Nephron progenitor cell (in vitro differentiated cells): ENCODE results near the gene EDDM3A.
"Not testable (repeated sequence)": the region's sequence is repeated elsewhere in the genome, so short reads cannot be mapped to it uniquely, and the experiment has no call there.

Experiments used
- DNase-seq: peaks from one replicate; pipeline ENCODE4 v3.0.0; 2021
- H3K27ac Mint-ChIP-seq: 2 replicates; pipeline ENCODE4 v1.8.0; 2021; ENCODE audit warnings: mild to moderate bottlenecking, moderate library complexity, mixed read lengths
- H3K27me3 Mint-ChIP-seq: 2 replicates; pipeline ENCODE4 v1.8.0; 2021; ENCODE audit warnings: mild to moderate bottlenecking, low read depth, mixed read lengths; ENCODE audit not compliant: poor library complexity
- H3K36me3 Mint-ChIP-seq: 2 replicates; pipeline ENCODE4 v1.8.0; 2021; ENCODE audit warnings: low read depth, mixed read lengths
- H3K4me1 Mint-ChIP-seq: 2 replicates; pipeline ENCODE4 v1.8.0; 2021; ENCODE audit warnings: mixed read lengths
- H3K4me3 Mint-ChIP-seq: 2 replicates; pipeline ENCODE4 v1.8.0; 2021; ENCODE audit warnings: mild to moderate bottlenecking, moderate library complexity, mixed read lengths
- H3K9me3 Mint-ChIP-seq: 2 replicates; pipeline ENCODE4 v1.8.0; 2021; ENCODE audit warnings: mild to moderate bottlenecking, moderate library complexity, mixed read lengths
- TF ChIP-seq, protein P1 (sequence below): fragments of 200-600 bp; sonication (generic); IDR thresholded peaks from 2 replicates; pipeline ENCODE4 v1.5.0; 2021; ENCODE audit warnings: antibody characterized with exemption

The EDDM3A gene

DNA sequence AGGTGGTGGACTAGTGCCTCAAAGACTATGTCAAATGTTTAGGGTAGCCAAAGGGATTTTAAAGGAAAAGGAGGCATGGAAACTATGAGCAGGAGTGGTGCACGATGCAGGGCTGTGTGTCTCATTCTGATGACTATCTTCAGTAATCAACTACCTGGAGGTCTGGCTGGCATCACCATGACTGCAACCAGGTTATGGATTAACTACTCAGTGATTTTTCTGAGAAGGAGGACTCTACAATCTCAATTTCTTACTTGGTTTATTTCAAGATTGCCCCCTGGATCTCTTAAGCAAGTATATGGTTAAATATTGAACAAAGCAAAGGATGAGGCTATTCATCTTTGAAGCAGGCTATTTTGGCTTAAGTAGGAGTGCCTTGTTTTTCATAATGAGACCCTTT is 19.2 kb upstream of the EDDM3A start:
- no peak overlapping the region for H3K4me3 Mint-ChIP-seq
- no peak for DNase-seq
- H3K9me3 Mint-ChIP-seq: peaks cover 2% of the 10 kb centered on the region
- no peak overlapping the region for H3K27ac Mint-ChIP-seq
- H3K4me1 Mint-ChIP-seq: no peaks in the 10 kb centered on the region
- no peaks in the 10 kb centered on the region for H3K36me3 Mint-ChIP-seq
- TF ChIP-seq, protein P1, sequence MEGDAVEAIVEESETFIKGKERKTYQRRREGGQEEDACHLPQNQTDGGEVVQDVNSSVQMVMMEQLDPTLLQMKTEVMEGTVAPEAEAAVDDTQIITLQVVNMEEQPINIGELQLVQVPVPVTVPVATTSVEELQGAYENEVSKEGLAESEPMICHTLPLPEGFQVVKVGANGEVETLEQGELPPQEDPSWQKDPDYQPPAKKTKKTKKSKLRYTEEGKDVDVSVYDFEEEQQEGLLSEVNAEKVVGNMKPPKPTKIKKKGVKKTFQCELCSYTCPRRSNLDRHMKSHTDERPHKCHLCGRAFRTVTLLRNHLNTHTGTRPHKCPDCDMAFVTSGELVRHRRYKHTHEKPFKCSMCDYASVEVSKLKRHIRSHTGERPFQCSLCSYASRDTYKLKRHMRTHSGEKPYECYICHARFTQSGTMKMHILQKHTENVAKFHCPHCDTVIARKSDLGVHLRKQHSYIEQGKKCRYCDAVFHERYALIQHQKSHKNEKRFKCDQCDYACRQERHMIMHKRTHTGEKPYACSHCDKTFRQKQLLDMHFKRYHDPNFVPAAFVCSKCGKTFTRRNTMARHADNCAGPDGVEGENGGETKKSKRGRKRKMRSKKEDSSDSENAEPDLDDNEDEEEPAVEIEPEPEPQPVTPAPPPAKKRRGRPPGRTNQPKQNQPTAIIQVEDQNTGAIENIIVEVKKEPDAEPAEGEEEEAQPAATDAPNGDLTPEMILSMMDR: no peak
- peaks cover 4% of the 10 kb centered on the region for H3K27me3 Mint-ChIP-seq

- DNase-seq: no peak
- H3K4me1 Mint-ChIP-seq: peaks cover 11% of the 10 kb centered on the region
- peaks cover 4% of the 10 kb centered on the region for H3K27me3 Mint-ChIP-seq
- no peak overlapping the region for H3K27ac Mint-ChIP-seq
- H3K9me3 Mint-ChIP-seq: no peaks in the 10 kb centered on the region
- H3K36me3 Mint-ChIP-seq: no peaks in the 10 kb centered on the region
- no peak overlapping the region for H3K4me3 Mint-ChIP-seq
- TF ChIP-seq, protein P1: no peak
Observed at GRCh38 chr14:20730891-20731290, 14.8 kb upstream of the EDDM3A start.

DNA sequence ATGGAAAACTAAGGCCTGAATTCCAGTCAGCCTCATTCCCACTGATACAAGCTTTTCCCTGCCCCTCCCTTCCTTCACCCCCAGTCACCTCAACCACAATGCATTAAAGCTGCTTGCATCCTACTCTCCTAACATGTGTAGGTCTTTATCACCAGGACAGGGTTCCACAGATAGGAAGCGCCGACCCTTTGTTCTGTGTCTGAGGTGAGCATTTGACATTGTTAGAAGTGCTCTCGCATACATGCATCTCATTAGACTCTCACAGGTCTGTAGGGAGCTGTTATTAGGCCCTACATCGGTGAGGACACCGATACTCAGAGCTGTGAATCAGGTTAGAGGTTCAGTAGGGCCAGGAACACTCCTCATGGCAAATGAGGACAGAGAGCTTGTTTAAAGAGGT is 13.2 kb upstream of the EDDM3A start:
- TF ChIP-seq, protein P1: no peak
- Mint-ChIP-seq H3K4me1 (peaks cover 11% of the 10 kb centered on the region), H3K27me3 (peaks cover 4% of the 10 kb centered on the region), H3K27ac (no peak overlapping the region), H3K36me3 (no peaks in the 10 kb centered on the region), H3K4me3 (no peak overlapping the region), H3K9me3 (no peaks in the 10 kb centered on the region)
- no peak for DNase-seq

DNA sequence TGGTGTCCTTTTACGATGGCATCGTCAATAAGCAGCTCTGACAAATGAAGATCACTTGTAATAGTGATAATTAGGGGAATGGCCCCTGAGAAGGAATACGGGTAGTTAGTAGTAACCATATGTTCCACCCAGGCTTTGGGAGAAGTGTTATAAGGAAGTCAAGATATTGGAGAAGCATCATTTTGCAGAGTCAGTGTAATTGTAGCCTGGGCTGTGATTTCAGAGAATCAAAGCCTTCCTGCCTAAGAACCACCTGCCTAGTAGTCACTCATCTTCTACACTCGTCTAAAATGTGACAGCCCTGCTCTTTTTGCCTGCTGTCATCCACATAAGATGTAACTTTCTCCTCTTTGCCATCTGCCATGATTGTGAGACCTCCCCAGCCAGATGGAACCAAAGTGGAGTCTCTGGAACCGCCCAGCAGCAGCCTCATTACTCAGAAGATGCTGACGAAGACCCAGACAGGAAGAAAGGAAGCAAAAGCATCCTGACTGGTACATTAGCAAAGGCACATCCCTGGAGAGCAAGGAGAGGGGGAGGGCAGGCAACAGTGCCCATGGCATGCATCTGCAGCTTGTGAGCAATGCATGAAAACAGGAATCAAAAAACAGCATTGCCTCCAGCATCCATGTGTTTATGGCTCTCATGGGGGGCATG is 12.6 kb upstream of the EDDM3A start:
- no peak for DNase-seq
- Mint-ChIP-seq H3K4me1 (peaks cover 11% of the 10 kb centered on the region), H3K9me3 (no peaks in the 10 kb centered on the region), H3K27me3 (no peaks in the 10 kb centered on the region), H3K36me3 (no peaks in the 10 kb centered on the region), H3K27ac (no peak overlapping the region), H3K4me3 (no peak overlapping the region)
- TF ChIP-seq, protein P1: no peak

GRCh38 chr14:20733684-20734429 is 11.8 kb upstream of the EDDM3A start:
- H3K36me3 Mint-ChIP-seq: no peaks in the 10 kb centered on the region
- DNase-seq: no peak
- TF ChIP-seq, protein P1: no peak
- H3K9me3 Mint-ChIP-seq: no peaks in the 10 kb centered on the region
- no peak overlapping the region for H3K27ac Mint-ChIP-seq
- H3K4me3 Mint-ChIP-seq: no peak overlapping the region
- peaks cover 11% of the 10 kb centered on the region for H3K4me1 Mint-ChIP-seq
- no peaks in the 10 kb centered on the region for H3K27me3 Mint-ChIP-seq

DNA sequence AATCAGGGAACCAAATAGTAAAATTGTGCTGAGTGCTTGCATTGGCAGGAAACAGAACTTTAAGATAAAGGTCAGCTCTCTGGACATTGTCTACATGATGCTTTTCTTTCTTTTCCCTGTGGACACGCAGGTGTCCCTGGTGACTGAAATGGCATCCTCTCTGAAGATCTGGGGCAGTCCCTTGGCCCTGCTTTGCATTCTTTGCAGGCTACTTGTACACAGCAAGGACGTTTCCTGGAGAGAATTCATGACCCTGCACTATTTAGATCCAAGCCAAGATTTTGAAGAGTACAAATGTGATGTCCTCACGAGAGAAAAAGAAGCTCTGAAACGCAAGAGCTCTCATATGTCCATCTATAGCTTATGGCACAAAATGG is 11.3 kb upstream of the EDDM3A start:
- Mint-ChIP-seq H3K27me3 (no peaks in the 10 kb centered on the region), H3K36me3 (no peaks in the 10 kb centered on the region), H3K4me1 (peaks cover 11% of the 10 kb centered on the region), H3K27ac (no peak overlapping the region), H3K9me3 (no peaks in the 10 kb centered on the region), H3K4me3 (no peak overlapping the region)
- DNase-seq: no peak
- TF ChIP-seq, protein P1: no peak

GRCh38 chr14:20738292-20738691 is 7.4 kb upstream of the EDDM3A start:
- not testable (repeated sequence) for H3K36me3 Mint-ChIP-seq, H3K27me3 Mint-ChIP-seq, DNase-seq, H3K4me3 Mint-ChIP-seq, H3K27ac Mint-ChIP-seq, H3K4me1 Mint-ChIP-seq, H3K9me3 Mint-ChIP-seq
